Kasumi-1 (cell line): Measurements from ENCODE around the gene SNRPA.
"Not testable (repeated sequence)": the region's sequence is repeated elsewhere in the genome, so short reads cannot be mapped to it uniquely, and the experiment has no call there.

Experiments used
- DNase-seq, 2 experiments: peaks; one replicate each; lab custom pipeline; 2025; lab: John Stamatoyannopoulos, UW

SNRPA gene

GRCh38 chr19:40721936-40722661 is 28.9 kb upstream of the SNRPA start:
- no peak for DNase-seq

DNA sequence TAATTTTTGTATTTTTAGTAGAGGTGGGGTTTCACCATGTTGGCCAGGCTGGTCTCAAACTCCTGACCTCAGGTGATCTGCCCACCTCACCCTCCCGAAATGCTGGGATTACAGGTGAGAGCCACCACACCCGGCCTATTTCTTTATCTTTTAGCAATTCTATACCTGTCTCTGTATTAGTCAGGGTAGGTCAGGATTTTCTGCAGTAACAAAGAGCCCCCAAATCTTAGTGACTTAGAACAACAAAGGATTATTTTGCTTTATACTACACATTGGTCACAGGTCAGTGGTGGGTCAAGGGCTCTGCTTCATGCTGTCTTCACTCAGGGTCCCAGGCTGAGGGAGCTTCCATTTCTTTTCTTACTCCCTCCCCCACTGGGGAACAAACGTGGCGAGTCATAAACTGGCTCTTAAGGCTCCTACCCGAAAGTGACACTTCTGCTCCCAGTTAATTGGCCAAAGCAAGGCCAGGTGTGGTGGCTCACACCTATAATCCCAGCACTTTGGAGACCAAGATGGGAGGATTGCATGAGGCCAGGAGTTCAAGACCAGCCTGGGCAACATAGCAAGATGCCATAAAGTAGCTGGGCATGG is 27.2 kb upstream of the SNRPA start:
- DNase-seq, result no peak

- no peak for DNase-seq
Measured at GRCh38 chr19:40724315-40724714, 26.7 kb upstream of the SNRPA start.

DNA sequence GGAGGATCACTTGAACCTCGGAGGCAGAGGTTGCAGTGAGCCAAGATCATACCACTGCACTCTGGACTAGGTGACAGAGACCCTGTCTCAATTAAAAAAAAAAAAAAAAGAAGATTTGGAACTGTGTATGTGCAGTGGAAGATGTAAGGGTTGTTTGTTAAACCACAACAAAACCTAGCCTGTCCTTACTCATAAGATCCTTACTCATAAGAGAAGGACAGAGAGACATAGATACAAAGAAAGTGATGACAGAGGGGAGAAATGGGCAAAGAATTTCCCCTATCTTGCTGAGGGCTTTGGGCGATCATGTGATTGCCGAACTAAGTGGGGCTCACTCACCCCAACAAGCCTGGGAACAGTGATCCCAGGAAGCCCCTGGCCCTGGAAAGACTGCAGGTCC is 26.1 kb upstream of the SNRPA start:
- no peak for DNase-seq

- no peak for DNase-seq
Measured at GRCh38 chr19:40726279-40726678, 24.7 kb upstream of the SNRPA start.

DNA sequence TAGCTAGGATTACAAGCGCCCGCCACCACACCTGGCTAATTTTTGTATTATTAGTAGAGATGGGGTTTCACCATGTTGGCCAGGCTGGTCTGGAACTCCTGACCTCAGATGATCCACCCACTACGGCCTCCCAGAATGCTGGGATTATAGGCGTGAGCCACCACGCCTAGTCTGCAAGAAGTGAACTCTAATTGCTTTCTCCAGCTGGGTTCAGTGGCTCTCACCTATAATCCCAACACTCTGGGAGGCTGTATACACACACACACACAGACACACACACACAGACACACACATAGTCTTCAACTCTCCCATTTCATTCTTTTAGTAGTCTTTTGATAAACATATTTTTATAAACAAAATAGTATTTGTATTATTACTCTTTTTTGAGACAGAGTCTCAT is 20.9 kb upstream of the SNRPA start:
- not testable (repeated sequence) for DNase-seq

DNA sequence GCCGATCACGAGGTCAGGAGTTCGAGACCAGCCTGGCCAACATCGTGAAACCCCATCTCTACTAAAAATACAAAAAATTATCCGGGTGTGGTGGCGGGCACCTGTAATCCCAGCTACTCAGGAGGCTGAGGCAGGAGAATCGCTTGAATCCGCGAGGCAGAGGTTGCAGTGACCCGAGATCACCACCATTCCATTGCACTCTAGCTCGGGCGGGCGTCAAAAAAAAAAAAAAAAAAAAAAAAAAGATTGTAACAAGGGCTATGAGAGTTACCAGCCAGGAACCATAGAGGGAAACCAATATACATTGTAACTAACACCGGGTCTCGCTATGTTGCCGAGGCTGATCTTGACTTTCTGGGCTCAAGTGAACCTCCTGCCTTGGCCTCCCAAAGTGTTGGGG is 18.7 kb upstream of the SNRPA start:
- DNase-seq, result not testable (repeated sequence)

- no peak for DNase-seq
Measured at GRCh38 chr19:40733149-40733548, 17.9 kb upstream of the SNRPA start.

- DNase-seq, result no peak
Measured at GRCh38 chr19:40735013-40735771, 15.8 kb upstream of the SNRPA start.

DNA sequence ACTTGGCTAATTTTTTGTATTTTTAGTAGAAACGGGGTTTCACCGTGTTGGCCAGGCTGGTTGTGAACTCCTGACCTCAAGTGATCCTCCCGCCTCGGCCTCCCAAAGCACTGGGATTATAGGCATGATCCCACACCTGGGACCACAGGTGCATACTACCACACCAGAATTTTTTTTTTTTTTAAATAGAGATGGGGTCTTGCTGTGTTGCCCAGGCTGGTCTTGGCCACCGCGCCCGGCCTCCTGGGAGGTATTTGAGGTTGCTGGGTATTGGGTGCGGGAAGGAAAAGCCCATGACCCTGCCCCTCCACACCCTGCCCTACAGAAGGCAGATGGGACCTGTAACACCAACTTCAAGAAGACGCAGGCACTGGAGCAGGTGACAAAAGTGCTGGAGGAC is 14.3 kb upstream of the SNRPA start:
- no peak for DNase-seq

DNA sequence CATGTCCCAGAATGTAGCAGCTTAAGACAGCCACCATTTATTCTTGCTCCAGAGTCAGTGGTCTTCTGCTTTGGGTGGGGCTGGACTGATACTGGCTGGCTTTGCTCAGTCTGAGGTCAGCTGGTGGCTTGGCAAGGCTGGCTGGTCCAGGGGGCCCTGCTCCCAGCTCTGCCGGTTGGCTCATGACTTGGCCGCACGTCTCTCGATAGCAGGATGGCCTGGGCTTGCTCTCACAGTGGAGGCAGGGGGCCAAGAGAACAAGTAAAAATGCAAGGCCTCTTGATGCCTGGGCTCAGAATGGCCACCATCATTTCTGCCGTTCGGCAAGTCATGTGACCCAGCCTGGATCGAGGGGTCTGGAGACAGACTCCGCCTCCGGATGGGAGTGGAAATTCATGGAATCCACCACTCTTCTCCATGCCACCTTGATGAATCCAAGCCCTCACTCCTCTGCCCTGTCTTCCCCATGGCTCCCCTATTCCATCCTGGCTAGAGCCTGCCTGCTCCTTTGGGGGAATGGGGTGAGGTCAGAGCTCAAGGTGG is 13.8 kb upstream of the SNRPA start:
- DNase-seq, result no peak

- no peak for DNase-seq
Measured at GRCh38 chr19:40739030-40739839, 11.8 kb upstream of the SNRPA start.

DNA sequence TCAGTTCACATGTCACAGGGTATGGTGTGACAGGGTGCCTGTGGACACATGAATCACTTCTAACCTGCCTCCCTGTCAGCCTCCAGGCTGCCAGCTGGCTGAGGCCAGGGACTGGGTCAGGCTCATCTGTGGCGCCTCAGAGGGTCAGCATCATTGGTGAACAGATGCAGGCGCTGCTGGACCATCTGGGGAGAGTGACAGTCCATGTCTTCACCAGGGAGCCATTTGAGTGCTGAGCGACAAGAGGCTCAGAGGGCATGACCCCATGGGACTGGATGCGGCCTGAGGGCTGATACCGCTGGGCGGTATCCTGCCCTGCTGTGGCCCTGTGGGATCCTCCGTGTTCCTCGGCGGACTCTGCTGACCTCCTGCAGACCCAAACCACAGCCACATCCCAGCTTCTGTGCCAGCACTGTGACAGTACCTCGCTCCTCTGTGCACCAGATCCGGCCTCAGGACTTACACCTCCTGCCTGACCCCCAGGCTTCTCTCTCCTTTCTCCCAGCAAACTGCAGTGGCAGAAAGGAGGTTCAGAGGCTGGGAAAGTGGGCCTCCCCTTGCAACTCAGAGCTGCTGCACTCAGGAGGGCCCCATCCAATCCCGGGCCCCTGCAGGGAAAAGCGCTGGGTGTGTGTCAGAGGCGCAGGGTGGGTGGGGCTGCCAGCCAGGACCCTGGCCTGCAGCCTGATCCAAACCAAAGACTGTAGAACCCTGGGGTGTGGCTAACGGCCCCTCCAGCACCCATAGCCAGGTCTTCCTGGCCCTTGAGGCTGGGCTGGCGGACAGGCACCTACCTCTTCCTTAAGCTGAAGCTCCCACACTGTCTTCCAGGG is 10.9 kb upstream of the SNRPA start:
- no peak for DNase-seq

DNA sequence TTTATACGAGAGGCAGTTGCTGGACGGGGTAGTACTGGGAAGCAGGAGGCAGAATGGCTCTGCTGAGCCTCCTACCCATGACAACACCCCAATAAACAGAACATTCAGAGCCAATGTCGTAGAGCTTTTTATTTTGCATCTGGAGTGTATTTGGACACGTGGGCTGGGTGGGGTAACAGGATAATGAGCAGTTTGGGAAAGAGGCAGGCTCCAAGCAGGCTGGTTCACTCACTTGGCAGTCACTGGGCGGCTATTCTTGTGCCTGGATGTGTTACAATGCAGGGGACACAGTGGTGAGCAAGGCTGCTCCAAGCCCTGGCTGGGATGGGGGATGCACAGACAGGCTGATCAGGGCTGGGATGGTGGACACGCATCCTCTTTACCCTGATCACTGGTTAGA is 10.3 kb upstream of the SNRPA start:
- DNase-seq, result no peak

DNA sequence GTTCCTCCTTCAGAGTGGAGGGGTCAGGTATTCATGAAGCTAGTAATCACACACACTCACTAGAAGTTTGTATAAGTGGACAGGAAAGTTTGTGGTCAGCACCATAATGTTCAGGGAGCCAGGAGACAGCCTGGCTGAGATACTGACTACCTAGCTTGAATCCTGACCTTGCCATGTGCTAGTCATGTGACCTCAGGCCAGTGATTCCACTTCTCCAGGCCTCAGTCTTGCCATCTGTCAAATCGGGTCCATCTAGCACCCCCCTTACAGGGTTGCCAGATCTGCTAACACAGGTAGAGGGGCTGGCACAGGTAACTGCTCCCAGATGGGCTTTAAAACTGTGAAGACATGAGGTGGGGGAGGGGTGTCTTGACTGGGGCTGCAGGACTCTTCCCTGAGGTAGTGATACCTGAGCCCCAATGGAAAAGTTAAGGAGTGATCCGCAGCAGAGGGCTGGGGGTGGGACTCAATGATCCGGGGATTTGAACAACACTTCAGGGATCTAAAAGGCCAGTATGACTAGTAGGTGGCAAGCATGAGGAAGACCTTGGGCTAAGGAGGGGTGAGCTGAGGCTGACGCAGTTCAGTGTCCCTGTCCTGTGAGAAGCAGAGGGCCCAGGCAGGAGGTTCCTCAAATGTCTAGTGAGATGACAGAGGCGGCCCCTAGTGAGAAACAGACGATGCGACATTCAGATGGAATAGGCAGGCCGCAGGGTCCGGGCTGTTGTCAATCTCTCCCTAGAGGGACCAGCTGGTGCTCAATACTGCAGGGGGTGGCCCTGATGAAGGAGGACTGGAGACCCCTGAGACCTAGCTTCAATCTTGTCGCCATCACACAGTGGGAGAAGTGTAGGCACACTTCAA is 9.2 kb upstream of the SNRPA start:
- DNase-seq, result peak; percentile 13 to 16

DNA sequence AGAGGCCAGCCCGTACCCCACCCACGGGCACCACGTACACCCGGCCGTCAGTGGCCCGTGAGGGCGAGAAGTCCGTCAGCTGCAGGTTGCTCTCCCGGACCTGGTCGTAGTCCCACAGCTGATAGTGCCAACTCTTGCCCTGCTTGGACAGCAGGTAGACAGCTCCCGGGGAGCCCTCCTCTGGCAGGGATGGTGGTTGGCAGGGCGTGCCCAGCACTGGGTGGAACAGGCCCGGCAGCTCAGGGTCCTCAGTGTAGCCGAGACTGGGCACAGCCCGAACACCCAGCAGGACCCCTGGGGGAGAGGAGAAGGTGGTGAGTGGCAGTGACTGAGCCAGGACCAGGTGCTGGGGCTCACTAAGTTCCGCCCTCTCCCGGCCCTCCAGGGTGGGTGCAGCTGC is 8.5 kb upstream of the SNRPA start:
- DNase-seq, result no peak

- no peak for DNase-seq
Measured at GRCh38 chr19:40742886-40743285, 8.1 kb upstream of the SNRPA start.

GRCh38 chr19:40743926-40744325 is 7.1 kb upstream of the SNRPA start:
- DNase-seq, result no peak

DNA sequence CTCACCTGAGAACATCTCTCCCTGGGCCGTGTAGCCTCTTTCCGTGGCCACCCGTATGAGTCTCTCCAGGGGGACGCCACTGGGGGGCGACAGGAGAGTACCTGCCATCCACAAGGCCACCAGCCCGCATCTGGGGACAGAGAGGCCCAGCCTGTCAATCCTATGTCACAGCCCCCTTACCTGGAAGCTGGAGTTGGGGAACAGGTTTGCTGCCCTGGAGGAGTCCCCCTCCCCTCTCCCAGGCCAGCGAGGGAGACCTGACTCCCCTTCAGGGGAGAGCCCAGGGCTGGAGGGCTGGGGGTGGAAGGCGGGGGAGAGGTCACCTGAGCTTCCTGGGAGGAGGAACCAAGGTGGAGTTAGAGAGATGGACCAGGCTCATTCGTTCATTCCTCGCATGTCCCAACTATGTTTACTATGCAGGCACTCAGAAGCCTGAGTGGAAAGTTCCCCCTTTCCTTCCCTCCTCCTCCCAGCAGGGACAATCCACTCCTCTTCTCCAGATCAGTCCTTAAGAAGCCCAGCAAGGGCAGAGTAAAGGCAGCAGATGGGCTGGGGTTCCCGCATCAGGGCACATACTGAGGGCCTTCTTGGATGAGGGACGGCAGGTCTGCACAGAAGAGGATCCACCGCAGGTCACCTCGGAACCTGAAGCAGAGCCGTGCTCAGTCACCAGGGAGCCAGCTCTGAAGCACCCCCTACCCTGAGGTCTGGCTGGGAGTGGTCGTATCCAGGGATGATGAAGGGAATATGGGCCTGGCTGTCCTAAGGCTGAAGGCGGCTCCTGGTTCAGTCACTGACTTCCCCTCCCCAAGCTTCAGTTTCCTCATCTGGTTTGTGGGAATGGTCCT is 6.2 kb upstream of the SNRPA start:
- DNase-seq, result no peak
